NCI-H1436 (cell line): ENCODE results near the gene RFC4.

Experiments
- DNase-seq: peaks from one replicate; lab custom pipeline; 2025; lab: John Stamatoyannopoulos, UW

The RFC4 gene

GRCh38 chr3:186750316-186750715 is 56.0 kb downstream of the RFC4 start:
- DNase-seq, result no peak

- no peak for DNase-seq
Observed at GRCh38 chr3:186746008-186746407, 60.3 kb downstream of the RFC4 start.

- no peak for DNase-seq
Observed at GRCh38 chr3:186743666-186744065, 62.6 kb downstream of the RFC4 start.

- DNase-seq, result no peak
Observed at GRCh38 chr3:186742618-186743380, 63.5 kb downstream of the RFC4 start.
